IPS-20b (cell line): Measurements from ENCODE around the gene SOX30.

Experiments
- H3K27ac ChIP-seq: one replicate; pipeline ENCODE4 v1.5.1; 2013; ENCODE audit warnings: low read length
- H3K27me3 ChIP-seq: 2 replicates; pipeline ENCODE4 v1.6.1; 2013; ENCODE audit warnings: mild to moderate bottlenecking, low read length, inconsistent platforms; ENCODE audit not compliant: insufficient read depth
- H3K36me3 ChIP-seq: 2 replicates; pipeline ENCODE4 v1.6.1; 2013; ENCODE audit warnings: low read depth, mild to moderate bottlenecking, inconsistent platforms, low read length, moderate library complexity; ENCODE audit not compliant: insufficient read depth
- H3K4me1 ChIP-seq: 2 replicates; pipeline ENCODE4 v1.6.1; 2013; ENCODE audit warnings: mild to moderate bottlenecking, control low read depth, inconsistent platforms, low read length, moderate library complexity; ENCODE audit not compliant: insufficient read depth
- H3K4me3 ChIP-seq: 2 replicates; pipeline ENCODE4 v1.5.1; 2013; ENCODE audit warnings: mild to moderate bottlenecking, low read length, inconsistent platforms
- H3K9ac ChIP-seq: 2 replicates; pipeline ENCODE4 v1.6.1; 2013; ENCODE audit warnings: low read depth, mild to moderate bottlenecking, inconsistent platforms, low read length, moderate library complexity
- H3K9me3 ChIP-seq: 2 replicates; pipeline ENCODE4 v1.6.1; 2013; ENCODE audit warnings: mild to moderate bottlenecking, low read depth, low read length, inconsistent platforms; ENCODE audit not compliant: insufficient read depth

The SOX30 gene

DNA sequence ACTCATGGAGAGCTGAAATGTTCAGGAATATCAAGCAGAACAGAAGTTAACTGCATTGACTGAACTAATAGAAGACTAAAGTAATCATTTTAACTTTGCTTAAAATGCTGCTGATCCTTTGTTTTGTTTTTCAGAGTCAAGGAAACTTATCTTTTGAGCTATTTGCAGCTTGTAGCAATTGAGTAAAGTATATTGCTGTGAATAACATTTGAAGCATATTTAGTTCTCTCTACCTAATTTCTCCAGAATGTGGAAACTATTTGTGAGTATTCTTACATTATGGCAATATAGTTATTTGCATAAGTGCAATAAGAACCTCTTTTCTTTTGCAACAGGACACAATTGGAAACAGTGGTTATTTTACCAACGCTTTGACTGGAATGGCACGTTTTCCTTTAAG is 5.3 kb upstream of the SOX30 start:
- Histone ChIP-seq H3K36me3 (no peaks in the 10 kb centered on the region), H3K4me3 (no peak overlapping the region), H3K9ac (no peak overlapping the region), H3K9me3 (peaks cover 56% of the 10 kb centered on the region), H3K27me3 (no peaks in the 10 kb centered on the region; the same call in 1 of the 2 replicates), H3K4me1 (no peaks in the 10 kb centered on the region), H3K27ac (no peak overlapping the region)

DNA sequence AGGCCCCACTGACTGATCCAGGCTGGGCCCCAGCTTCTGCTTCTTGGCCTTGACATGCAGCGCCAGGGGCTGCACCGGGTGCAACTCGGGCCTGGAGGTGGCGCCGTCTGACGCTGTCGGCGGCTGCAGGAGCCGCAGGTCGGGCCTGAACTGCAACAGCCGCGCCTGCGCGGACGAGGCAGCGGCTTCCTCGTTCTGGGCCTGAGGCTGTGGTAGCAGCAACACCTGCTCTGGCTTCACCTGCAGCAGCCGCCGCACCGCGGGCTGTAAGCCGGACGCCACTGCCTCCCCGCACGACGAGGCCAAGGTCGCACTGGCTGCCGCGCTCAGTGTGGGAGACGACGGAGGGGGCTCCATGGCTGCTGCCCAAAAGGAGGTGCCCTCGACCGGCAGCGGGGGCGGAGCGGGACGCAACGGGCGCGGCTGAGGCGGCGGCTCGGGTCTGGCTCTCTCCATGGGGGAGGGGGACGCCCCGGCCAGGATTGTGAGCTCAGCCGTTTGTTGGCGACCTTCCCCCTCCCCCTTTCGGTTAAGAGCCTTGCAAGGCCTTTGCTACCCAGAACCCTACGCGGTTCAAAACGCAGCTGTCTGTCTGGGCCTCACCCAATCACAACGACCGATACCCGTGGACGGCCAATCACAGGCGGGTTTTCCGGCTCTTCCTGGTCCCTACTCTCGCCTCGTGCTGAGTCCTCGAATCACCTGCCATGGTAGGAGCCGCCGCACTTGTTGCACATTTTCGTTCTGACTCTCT is 438 bp downstream of the SOX30 start:
- H3K9ac ChIP-seq, result no peak overlapping the region
- H3K27me3 ChIP-seq, result no peaks in the 10 kb centered on the region; the same call in 1 of the 2 replicates
- no peaks in the 10 kb centered on the region for H3K36me3 ChIP-seq
- no peak overlapping the region for H3K4me3 ChIP-seq
- no peaks in the 10 kb centered on the region for H3K4me1 ChIP-seq
- no peak overlapping the region for H3K27ac ChIP-seq
- H3K9me3 ChIP-seq, result peaks cover 19% of the 10 kb centered on the region; the same call in 1 of the 2 replicates

DNA sequence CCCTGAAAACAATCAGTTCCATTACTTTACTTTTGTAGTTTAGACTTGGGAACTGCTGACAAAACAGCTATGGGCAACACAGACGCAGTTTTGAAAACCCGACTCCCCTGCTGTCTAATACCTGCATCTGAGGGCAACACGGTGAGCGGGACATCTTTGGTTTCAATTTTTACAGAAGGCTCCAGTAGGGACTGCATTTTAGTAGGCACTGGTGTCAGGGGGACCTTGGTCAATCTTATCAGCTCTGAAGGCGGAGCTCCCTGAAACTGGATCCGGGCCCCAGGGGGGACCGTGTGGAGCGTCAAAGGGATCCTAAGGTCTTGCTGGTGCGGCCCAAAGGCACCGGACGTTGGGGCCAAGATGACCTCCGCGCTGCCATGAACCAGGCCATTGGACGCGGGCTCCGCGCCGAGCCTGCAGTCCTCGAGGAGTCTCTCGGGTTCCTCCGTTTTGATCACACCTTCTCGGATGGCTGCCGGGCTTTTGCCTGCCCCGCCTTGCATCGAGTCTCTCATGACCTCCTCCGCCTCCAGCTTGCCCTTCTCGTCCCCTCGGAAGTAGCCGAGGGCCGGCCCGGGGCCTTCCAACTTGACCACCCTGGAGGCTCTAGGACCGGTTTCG is 1.1 kb downstream of the SOX30 start:
- no peak overlapping the region for H3K4me3 ChIP-seq
- H3K27ac ChIP-seq, result no peak overlapping the region
- no peaks in the 10 kb centered on the region for H3K36me3 ChIP-seq
- peaks cover 13% of the 10 kb centered on the region; the same call in 1 of the 2 replicates for H3K9me3 ChIP-seq
- no peaks in the 10 kb centered on the region for H3K4me1 ChIP-seq
- H3K9ac ChIP-seq, result no peak overlapping the region
- H3K27me3 ChIP-seq, result no peaks in the 10 kb centered on the region; the same call in 1 of the 2 replicates

DNA sequence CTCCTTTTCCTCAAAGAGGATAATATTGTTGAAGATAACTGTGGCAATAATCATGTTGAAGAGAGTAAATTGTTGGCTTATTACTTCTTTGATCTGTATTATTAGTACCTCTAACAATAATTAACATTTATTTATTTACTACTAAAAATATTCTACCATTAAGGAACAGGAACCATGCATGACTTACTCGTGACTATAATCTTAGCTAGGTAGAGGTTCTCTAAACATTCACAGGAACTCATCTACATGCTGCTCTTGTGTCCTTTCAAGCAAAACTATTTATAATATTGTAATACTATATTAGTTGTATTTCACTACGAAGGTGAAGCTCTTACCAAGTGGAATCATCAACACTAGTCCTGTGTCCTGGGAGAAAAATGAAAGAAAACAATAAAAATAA is 3.1 kb downstream of the SOX30 start:
- Histone ChIP-seq H3K36me3 (no peaks in the 10 kb centered on the region), H3K27me3 (no peaks in the 10 kb centered on the region; the same call in 1 of the 2 replicates), H3K9me3 (peaks cover 2% of the 10 kb centered on the region; the same call in 1 of the 2 replicates), H3K4me1 (no peaks in the 10 kb centered on the region), H3K27ac (no peak overlapping the region), H3K9ac (no peak overlapping the region), H3K4me3 (no peak overlapping the region)

DNA sequence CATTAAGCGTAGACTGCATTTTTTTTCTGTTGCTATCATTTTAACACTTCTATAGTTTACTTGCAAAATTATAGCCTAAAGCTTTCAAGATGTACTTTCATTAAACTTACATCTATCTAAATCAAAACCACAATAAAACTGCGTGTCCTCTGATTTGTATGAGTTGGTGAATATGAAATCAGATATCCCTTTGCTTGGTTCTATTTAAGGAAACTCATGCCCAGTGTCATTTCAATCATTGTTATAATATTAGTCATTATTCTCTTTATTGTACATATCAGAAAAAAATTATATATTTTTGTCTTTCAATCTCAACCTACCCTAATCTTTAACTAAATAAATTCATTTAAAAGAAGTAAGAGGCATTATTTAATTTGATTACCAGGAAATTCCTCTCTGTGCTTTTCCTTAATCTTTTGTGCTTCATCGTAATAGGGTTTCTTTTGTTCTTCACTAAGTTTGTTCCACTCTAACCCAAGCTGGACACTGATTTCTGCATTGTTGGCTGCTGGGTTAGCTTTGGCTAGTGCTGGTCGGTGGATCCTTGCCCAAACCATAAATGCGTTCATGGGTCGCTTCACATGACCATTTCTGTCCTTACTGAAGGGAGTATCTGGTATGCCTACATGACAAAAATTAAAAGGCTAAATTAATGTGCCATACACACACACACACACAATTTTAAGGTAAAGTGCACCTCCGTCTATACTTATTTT is 3.8 kb downstream of the SOX30 start:
- Histone ChIP-seq H3K9me3 (no peaks in the 10 kb centered on the region; the same call in 1 of the 2 replicates), H3K36me3 (no peaks in the 10 kb centered on the region), H3K4me3 (no peak overlapping the region), H3K27ac (no peak overlapping the region), H3K9ac (no peak overlapping the region), H3K4me1 (no peaks in the 10 kb centered on the region), H3K27me3 (no peaks in the 10 kb centered on the region; the same call in 1 of the 2 replicates)

DNA sequence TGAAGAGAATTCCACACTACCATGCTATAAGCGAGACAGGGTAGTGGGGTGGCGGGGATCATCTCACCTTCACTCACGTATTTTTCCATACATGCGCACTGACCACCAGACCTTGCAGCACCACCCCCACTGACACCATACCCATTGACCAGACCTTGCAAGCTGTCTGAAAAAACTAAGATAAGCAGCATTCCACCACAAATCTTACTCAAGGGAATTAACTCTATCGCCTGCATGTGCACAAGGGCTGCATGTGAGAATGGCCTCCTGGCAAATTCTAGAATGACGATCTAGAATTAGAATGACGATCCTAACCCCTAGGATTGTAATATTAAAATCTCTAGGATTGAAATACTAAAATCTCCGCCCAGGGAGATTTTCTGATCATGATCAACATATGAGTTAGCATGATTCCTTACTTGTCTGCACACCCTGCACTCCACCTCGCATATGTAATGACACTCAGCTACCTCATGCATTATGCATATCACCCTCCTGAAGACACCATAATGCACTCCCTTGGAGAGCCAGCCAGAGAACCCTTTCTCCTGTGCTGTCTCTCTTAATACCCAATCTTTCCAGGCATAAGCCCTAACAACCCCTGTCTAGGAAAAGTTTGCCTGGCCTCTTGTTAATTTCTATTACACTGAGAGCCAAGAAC is 11.7 kb downstream of the SOX30 start:
- H3K9me3 ChIP-seq, result no peaks in the 10 kb centered on the region

DNA sequence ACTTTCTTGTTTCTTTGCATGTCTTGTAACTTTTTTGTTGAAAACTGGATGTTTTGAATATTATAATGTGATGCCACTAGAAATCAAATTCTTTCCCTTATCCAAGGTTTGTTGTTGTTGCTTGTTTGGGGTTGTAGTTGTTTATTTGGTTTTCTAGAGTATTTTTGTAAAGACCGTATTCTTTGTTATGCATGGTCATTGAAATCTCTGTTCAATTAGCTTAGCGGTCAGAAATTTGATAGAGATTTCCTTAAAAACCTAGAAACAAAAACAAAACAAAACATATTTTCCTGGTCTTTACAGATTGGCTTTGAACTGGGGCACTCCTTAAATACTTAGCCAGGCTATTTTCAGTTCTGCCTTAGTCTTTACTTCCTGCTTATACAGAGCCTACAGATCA is 21.9 kb downstream of the SOX30 start:
- Histone ChIP-seq H3K27ac (no peak overlapping the region), H3K9ac (no peak overlapping the region), H3K36me3 (no peaks in the 10 kb centered on the region), H3K27me3 (no peaks in the 10 kb centered on the region), H3K9me3 (no peaks in the 10 kb centered on the region), H3K4me3 (no peak overlapping the region), H3K4me1 (no peaks in the 10 kb centered on the region)

More for the DNA sequence above, 11.7 kb downstream of the SOX30 start:
- no peak overlapping the region for H3K9ac ChIP-seq
- no peak overlapping the region for H3K27ac ChIP-seq
- H3K4me1 ChIP-seq, result no peaks in the 10 kb centered on the region; the same call in 1 of the 2 replicates
- H3K4me3 ChIP-seq, result no peak overlapping the region
- no peaks in the 10 kb centered on the region for H3K36me3 ChIP-seq
- H3K27me3 ChIP-seq, result no peaks in the 10 kb centered on the region

DNA sequence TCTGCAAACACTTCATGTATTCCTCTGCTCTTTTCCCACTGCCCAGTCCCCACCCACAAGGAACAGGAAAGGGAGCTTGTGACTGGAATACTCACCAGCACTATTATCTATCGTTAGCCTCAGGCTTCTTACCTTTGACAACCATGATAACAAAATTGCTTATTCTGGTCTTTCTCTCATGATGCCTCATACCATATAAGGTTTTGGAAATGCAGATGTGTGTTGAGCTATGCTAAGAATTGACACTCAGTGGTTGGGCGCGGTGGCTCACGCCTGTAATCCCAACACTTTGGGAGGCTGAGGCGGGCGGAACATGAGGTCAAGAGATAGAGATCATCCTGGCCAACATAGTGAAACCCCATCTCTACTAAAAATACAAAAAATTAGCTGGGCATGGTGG is 25.4 kb downstream of the SOX30 start:
- Histone ChIP-seq H3K9ac (no peak overlapping the region), H3K27me3 (no peaks in the 10 kb centered on the region), H3K9me3 (no peaks in the 10 kb centered on the region), H3K4me1 (no peaks in the 10 kb centered on the region), H3K27ac (no peak overlapping the region), H3K4me3 (no peak overlapping the region), H3K36me3 (no peaks in the 10 kb centered on the region)

DNA sequence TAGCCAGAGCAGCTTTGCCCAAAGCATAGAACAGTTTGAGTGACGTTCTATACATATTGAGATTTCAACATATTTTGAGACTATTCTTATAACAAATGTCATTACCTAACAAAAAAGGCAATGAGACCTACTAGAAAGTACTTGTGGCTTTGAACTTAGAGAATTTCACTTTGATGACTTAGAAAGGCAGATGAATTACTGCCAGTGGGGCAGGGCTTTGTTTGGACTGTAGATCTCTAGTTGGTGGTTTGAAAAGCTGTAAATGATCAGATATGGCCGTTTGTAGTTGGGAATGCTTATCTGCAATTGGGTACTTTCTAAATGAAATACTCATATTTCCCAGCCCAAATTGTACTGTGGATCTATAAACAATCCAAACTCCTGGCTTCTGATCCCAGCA is 28.1 kb downstream of the SOX30 start:
- no peak overlapping the region for H3K9ac ChIP-seq
- H3K4me3 ChIP-seq, result no peak overlapping the region
- no peaks in the 10 kb centered on the region for H3K36me3 ChIP-seq
- no peak overlapping the region for H3K27ac ChIP-seq
- H3K27me3 ChIP-seq, result no peaks in the 10 kb centered on the region
- no peaks in the 10 kb centered on the region for H3K4me1 ChIP-seq
- H3K9me3 ChIP-seq, result no peaks in the 10 kb centered on the region

DNA sequence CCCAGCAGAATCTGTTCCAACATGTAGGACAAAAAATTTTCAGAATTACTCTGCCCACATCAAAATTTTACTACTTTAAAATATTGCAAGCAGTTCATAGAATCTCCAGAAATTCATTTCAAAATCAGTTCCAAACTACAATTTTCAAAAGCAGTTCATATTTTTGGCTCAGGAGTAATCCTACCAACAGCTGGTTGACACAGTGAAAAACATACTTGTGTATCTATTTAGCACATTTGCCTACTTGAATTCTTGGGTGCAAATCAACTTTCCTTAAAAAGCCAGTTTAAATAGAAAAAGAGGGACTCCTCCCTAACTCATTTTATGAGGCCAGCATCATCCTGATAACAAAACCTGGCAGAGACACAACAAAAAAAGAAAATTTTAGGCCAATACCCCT is 31.5 kb downstream of the SOX30 start:
- Histone ChIP-seq H3K27ac (no peak overlapping the region), H3K9me3 (no peaks in the 10 kb centered on the region), H3K4me3 (no peak overlapping the region), H3K36me3 (no peaks in the 10 kb centered on the region), H3K9ac (no peak overlapping the region), H3K27me3 (no peaks in the 10 kb centered on the region), H3K4me1 (no peaks in the 10 kb centered on the region)

DNA sequence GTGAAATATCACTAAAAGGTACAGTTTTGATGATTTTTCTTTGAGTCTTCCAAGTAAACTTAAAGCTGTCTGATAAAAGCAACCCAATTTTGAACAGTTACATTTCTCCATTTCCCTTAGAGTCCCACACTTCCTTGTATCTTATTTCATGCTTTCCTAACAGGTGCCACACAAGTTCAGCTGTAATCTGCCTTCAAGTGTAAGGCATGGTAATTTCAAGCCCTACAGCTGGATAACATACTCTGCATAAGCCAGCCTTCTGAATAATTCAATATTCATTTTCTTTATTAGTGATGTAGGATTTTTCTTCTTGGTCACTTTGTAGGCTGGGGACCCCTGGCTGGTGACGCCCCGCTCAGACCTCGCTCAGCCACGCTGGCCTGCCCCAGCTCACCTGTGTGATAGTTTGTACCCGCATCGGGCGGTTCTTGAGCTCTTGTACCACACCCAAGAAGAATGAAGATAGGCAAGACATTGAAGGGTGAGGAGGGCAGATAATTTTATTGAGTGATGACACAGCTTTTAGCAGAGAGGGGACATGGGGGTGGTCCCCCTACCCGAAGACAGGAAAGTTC is 34.0 kb downstream of the SOX30 start:
- Histone ChIP-seq H3K9me3 (no peaks in the 10 kb centered on the region), H3K4me3 (no peak overlapping the region), H3K36me3 (no peaks in the 10 kb centered on the region), H3K27ac (no peak overlapping the region), H3K4me1 (no peaks in the 10 kb centered on the region), H3K27me3 (no peaks in the 10 kb centered on the region), H3K9ac (no peak overlapping the region)
